ENCODE results near the gene KLHL5. TPM values are rescaled to one million over a fixed set of nuclear protein-coding genes. Genes with fewer than 3 reads are reported as not detected.

KLHL5 gene
- total RNA-seq, 2 experiments from 2014 or later = 21.6 to 26.2 TPM

DNA sequence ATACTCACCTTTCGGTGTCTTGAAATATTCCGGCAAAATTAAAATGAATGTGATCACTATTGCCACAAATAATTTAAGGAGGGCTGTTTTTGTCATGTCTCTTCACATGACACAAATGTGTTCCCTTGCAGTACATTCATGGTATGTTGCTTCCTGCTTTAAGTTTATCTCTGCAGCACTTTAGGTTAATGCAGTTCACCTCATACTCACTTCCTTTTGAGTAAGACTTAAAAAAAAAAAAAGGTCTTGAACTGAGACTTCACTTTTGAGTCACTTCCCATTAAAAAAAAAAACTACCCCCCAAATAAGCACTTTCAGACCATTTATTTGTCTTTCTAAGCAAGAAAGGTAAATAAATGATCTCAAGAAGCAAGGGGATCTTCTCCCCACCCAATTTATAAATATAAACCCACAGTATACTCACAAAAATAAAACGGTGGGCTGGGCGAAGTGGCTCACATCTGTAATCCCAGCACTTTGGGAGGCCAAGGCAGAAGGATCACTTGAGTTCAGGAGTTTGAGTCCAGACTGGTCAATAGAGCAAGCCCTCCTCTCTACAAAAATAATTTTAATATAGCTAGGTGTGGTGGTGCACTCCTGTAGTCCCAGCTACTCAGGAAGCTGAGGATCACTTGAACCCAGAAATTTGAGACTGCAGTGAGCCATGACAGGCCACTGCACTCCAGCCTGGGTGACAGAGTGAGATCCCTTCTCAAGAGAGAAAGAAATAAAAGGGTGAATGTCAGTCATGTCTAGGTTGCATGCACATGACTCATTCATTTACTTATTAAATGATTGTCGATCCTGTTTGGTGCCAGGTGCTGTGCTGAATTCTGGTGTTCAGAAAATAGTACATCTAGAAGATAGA, 29.6 kb upstream of the KLHL5 start, which contains the start of gene TMEM156:
Gene TMEM156 (minus strand): TSS at position 192 of the 868 bp plus-strand sequence. CDS start 96 bp downstream, at position 96.
- H3K9me3 Mint-ChIP-seq (ENCODE audit: low read depth) = no peaks in the 10 kb centered on the region
- H3K27ac Mint-ChIP-seq = peak within 1 kb of the TSS; percentile 88
- no peaks in the 10 kb centered on the region for H3K27me3 Mint-ChIP-seq
- CTCF ChIA-PET = interaction anchor here (0.7 to 3.7 kb wide), 3 partner anchors 14 to 84 kb away, joined by 3 to 23 read pairs (median 3); no protein-coding TSS in a partner anchor
- H3K4me1 Mint-ChIP-seq = peaks cover 39% of the 10 kb centered on the region
- H3K36me3 Mint-ChIP-seq = peaks cover 5% of the 10 kb centered on the region
- ATAC-seq = peak; percentile 89
- peak within 1 kb of the TSS; percentile 88 for H3K4me3 Mint-ChIP-seq
- DNase-seq = peak; percentile 62

DNA sequence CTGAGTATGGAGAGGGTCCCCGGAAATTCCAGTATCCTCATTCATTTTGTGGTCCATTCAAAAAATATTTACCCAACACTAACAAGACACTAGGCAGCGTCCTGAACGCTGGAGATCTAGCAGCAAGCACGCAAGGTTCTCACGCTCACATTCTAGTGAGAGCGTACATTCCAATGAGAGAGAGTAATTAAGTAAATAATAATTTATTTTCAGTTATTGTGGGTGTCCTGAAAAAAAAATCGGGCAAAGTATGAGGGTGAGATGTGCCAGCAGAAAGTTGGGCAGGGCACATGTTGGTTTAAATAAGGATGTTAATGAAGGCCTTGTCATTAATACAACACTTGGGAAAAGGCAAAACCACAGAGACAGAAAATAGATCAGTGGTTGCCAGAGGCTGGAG, 25.9 kb upstream of the KLHL5 start:
- DNase-seq (no peak), ATAC-seq (no peak)
- Mint-ChIP-seq H3K27me3 (no peaks in the 10 kb centered on the region), H3K36me3 (no peaks in the 10 kb centered on the region), H3K9me3 (ENCODE audit: low read depth) (no peaks in the 10 kb centered on the region), H3K4me3 (no peak overlapping the region), H3K4me1 (peaks cover 27% of the 10 kb centered on the region), H3K27ac (no peak overlapping the region)
- CTCF ChIA-PET = interaction anchor here (2.0 kb wide), 1 partner anchor 9 kb away, joined by 5 read pairs; no protein-coding TSS in a partner anchor

DNA sequence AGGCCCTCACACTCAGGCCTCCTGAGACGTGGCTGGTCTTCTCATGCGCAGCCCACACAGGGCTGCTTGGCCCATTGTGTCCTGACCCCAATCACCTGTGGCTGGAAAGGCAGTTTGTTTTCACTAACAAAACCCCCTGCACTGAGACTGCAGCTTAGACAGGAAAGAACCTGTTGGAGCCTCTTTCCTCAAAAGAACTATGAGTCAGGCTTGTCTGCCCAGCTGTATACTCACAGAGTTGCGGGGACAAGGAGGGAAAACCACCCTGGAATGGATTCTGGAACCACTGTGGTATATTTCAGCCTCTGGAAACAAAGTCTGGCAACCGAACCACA, 24.6 kb upstream of the KLHL5 start:
- Mint-ChIP-seq H3K4me3 (no peak overlapping the region), H3K27me3 (no peaks in the 10 kb centered on the region), H3K4me1 (peaks cover 27% of the 10 kb centered on the region), H3K27ac (no peak overlapping the region), H3K36me3 (no peaks in the 10 kb centered on the region), H3K9me3 (ENCODE audit: low read depth) (no peaks in the 10 kb centered on the region)
- DNase-seq (no peak), ATAC-seq (no peak)
- CTCF ChIA-PET = interaction anchor here (1.2 kb wide), 1 partner anchor 11 kb away, joined by 3 read pairs; no protein-coding TSS in a partner anchor

DNA sequence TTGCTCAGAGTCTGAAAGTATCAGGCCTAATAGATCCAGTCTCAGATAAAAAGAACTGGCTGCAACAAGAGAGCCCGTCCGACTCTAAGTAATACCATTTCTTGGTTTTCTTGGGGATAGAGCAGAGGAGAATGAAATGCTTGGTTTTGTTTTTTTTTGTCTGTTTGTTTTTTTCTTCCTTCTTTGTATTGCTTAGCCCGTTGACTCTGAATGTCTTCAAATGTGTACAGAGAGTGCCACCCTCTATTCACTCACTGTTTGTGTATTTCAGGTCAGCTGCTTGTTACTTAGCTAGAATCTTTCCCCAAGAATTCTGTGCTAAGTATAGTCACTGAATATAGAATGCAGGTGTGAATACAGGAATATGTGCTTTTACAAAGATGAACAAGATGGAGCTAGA, 24.1 kb upstream of the KLHL5 start:
- no peak overlapping the region for H3K27ac Mint-ChIP-seq
- no peaks in the 10 kb centered on the region for H3K9me3 Mint-ChIP-seq (ENCODE audit: low read depth)
- ATAC-seq (no peak), DNase-seq (no peak)
- H3K27me3 Mint-ChIP-seq = no peaks in the 10 kb centered on the region
- CTCF ChIA-PET = interaction anchor here (0.8 to 1.2 kb wide), 2 partner anchors 10 to 51 kb away, joined by 3 read pairs; no protein-coding TSS in a partner anchor
- H3K4me1 Mint-ChIP-seq = peaks cover 24% of the 10 kb centered on the region
- H3K4me3 Mint-ChIP-seq = no peak overlapping the region
- no peaks in the 10 kb centered on the region for H3K36me3 Mint-ChIP-seq

DNA sequence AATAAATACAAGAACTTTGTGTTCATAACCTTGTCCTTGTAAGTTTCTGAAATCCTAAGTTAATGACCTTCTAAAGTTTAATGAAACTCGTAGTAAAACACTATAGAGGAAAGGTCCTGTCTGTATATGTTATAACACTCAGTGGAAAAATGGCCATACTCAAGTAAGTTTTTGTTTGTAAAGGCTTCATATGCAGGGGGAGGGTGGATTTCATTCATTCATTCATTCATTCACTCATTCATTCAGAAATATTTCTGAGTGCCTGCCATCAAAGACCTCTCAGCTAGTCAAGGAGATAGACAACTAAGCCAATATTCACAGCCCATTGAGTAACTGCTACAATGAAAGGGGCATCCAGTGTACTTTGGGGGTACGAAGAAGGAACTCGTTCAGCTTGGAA, 22.9 kb upstream of the KLHL5 start:
- Mint-ChIP-seq H3K9me3 (ENCODE audit: low read depth) (no peaks in the 10 kb centered on the region), H3K4me1 (peaks cover 27% of the 10 kb centered on the region), H3K4me3 (no peak overlapping the region), H3K27ac (no peak overlapping the region), H3K36me3 (no peaks in the 10 kb centered on the region), H3K27me3 (no peaks in the 10 kb centered on the region)
- CTCF ChIA-PET = no interaction called here
- ATAC-seq (no peak), DNase-seq (no peak)

DNA sequence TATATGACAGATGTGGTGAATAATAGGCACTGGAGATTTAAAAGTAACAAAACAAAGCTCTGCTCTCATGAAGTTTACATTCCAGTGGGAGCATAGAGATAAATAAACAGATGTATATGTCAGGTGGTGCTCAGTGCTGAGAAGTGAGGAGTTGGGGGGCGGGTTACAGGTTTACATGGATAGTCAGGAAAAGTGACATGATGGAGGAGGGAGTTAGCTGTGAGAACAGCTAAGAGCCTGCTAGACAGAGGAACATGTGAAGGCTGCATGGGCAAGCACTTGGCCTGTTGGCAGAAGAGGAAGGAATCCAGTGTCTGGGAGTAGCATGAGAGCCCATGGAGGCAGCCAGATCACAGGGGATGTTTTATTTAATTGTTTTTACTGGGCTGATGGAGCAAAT, 19.7 kb upstream of the KLHL5 start:
- Mint-ChIP-seq H3K4me1 (peaks cover 45% of the 10 kb centered on the region), H3K4me3 (no peak overlapping the region), H3K27ac (no peak overlapping the region), H3K9me3 (ENCODE audit: low read depth) (no peaks in the 10 kb centered on the region), H3K36me3 (peaks cover 5% of the 10 kb centered on the region), H3K27me3 (no peaks in the 10 kb centered on the region)
- ATAC-seq = no peak
- CTCF ChIA-PET = interaction anchor here (1.0 to 2.8 kb wide), 2 partner anchors 12 to 93 kb away, joined by 4 to 10 read pairs; no protein-coding TSS in a partner anchor
- DNase-seq = no peak

DNA sequence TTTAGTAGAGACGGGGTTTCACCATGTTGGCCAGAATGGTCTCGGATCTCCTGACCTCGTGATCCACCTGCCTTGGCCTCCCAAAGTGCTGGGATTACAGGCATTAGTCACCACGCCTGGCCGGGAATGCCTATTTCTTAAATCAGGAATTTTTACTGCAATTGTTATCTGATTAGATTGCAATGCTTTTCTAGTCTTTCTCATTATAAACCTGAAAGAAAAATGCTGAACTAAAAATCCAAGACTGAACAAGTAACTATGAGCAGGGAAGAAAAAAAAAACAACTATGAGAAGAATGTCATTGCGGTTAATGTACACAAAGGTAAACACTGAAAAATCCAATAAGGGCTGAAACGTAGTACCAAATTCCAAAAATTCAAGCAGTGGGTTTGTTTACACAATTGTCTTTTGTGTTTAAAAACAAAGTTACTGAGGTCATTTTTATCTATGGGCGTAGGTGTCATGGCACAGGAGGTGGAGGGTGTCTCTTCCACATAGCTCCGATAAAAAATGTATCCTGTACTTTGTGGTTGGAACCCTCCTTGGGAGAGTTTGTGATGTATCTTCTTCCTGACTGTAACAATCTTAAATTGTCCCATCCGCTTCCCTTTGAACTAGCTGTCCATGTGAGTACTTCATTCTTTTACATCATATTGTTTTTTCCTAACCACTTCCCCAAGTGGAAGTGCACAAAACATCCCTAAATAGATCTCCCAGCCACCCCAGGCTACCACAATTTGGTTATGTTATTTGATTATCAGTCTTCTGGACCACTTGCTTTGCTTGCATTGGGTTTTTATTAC, 18.8 kb upstream of the KLHL5 start:
- ATAC-seq (no peak), DNase-seq (no peak)
- peaks cover 6% of the 10 kb centered on the region for H3K36me3 Mint-ChIP-seq
- CTCF ChIA-PET = interaction anchor here (0.6 to 2.8 kb wide), 7 partner anchors 9 to 425 kb away, joined by 3 to 10 read pairs (median 4); no protein-coding TSS in a partner anchor
- peaks cover 46% of the 10 kb centered on the region for H3K4me1 Mint-ChIP-seq
- H3K27me3 Mint-ChIP-seq = no peaks in the 10 kb centered on the region
- H3K4me3 Mint-ChIP-seq = peak overlapping the region; percentile 78
- H3K9me3 Mint-ChIP-seq (ENCODE audit: low read depth) = no peaks in the 10 kb centered on the region
- peak overlapping the region; percentile 85 for H3K27ac Mint-ChIP-seq

DNA sequence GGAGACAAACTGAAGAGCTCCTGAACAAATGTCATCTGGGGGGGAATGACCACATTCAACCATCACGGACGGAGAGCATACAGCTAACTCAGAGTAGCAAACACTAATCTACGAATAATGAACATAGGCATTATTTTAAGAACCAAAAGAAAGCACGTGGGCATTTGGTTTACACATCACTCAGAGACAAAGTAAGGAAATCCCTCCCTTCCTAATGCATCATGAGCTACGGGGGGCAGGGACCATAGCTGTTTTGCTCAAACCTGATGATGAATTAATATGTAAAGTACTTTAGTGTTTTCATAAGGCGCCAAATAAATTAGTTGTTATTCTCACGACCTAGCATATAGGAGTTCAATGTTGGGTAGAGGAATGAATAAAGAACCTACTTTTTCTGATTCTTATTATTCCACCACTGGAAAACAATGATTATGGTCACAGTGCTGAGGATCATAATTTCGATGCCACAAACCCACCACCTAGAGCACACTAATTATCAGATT, 18.1 kb upstream of the KLHL5 start:
- ATAC-seq = no peak

DNA sequence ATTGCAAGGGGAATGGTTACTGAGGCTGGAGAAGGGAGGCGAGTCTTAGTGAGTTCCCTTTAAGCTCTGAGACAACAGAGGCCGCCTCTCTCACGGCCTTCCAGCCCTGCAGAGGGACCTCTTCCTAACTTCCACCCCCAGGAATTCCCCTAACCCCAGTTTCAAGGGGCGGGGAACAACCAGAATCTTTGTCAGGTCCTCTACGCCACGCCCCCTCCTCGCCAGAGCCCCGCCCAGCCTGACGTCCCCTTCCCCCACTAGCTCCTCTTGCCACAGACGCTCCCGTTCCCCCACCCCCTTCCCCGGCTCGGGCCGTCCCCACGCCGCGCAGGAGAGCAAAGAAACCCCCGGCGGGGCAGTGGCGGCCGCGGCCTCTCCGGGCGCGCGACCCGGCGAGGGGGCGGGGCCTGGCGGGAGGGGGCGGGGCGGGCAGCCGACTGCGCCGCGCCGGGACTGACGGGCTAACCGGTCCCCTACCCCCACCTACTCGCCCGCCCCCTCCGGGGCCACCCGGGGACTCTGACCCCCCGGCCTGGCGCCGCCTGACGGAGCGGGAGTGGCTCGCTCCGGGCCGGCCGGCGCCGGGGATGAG, 17.6 kb upstream of the KLHL5 start:
- Mint-ChIP-seq H3K27ac (peak overlapping the region; percentile 85), H3K36me3 (peaks cover 8% of the 10 kb centered on the region), H3K27me3 (no peaks in the 10 kb centered on the region), H3K4me3 (peak overlapping the region; percentile 78), H3K9me3 (ENCODE audit: low read depth) (no peaks in the 10 kb centered on the region), H3K4me1 (peaks cover 53% of the 10 kb centered on the region)
- DNase-seq (peak; percentile 95), ATAC-seq (peak; percentile 83)
- CTCF ChIA-PET = interaction anchor here (0.8 to 2.8 kb wide), 10 partner anchors 9 to 142 kb away, joined by 3 to 10 read pairs (median 4); no protein-coding TSS in a partner anchor

More for the DNA sequence above, 18.1 kb upstream of the KLHL5 start:
- H3K27ac Mint-ChIP-seq = peak overlapping the region; percentile 85
- no peaks in the 10 kb centered on the region for H3K9me3 Mint-ChIP-seq (ENCODE audit: low read depth)
- peaks cover 52% of the 10 kb centered on the region for H3K4me1 Mint-ChIP-seq
- CTCF ChIA-PET = interaction anchor here (0.6 to 2.8 kb wide), 8 partner anchors 9 to 425 kb away, joined by 3 to 10 read pairs (median 4); no protein-coding TSS in a partner anchor
- H3K36me3 Mint-ChIP-seq = peaks cover 7% of the 10 kb centered on the region
- H3K27me3 Mint-ChIP-seq = no peaks in the 10 kb centered on the region
- DNase-seq = no peak
- H3K4me3 Mint-ChIP-seq = peak overlapping the region; percentile 78

DNA sequence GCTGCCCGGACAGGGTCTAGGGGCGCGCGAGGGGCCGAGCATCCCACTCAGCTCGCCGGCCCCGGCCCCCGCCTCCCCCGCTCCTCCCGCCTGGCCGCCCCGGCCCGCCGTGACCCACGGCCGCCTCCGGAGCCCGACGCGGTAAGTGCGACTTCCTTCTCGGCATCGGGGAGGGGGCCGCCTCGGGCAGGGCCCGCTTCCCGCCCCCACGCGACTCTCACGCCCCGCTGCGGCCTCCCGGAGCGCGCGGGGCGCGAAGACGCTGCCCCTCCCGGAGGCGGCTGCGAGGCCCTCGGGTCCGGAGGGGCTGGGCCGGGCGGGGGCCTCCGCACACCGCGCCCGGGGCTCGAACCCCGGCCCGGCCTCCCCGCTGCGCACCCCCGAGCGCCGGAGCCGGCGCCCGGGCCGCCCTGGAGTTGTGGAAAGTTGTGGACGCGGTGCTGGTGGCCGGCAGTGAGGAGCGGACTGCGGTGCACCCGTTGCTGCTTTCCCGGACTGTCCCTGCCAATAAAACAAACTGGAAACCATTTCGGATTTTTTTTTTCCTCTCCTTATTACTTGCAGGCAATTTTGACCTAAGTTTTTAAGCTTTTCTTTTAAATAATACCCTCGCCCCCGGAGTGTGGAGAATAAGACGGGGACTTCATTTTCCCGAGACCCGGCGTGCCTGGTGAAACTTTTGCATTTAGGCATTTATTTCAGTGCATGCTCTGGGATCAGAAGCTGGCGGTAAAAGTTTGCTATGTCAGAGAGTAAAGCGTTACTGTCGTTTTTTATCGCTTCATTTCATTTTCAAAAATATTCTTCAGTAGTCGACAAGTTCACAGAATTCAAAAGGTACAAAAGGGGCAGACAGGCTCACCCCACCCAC, 16.8 kb upstream of the KLHL5 start:
- H3K27ac Mint-ChIP-seq = peak overlapping the region; percentile 94
- H3K36me3 Mint-ChIP-seq = peaks cover 8% of the 10 kb centered on the region
- ATAC-seq (peak; percentile 48), DNase-seq (no peak)
- H3K4me1 Mint-ChIP-seq = peaks cover 53% of the 10 kb centered on the region
- no peaks in the 10 kb centered on the region for H3K27me3 Mint-ChIP-seq
- CTCF ChIA-PET = interaction anchor here (1.0 to 3.1 kb wide), 7 partner anchors 10 to 142 kb away, joined by 3 to 23 read pairs (median 4); partner anchors contain the start of gene TMEM156
- no peaks in the 10 kb centered on the region for H3K9me3 Mint-ChIP-seq (ENCODE audit: low read depth)
- peak overlapping the region; percentile 87 for H3K4me3 Mint-ChIP-seq

DNA sequence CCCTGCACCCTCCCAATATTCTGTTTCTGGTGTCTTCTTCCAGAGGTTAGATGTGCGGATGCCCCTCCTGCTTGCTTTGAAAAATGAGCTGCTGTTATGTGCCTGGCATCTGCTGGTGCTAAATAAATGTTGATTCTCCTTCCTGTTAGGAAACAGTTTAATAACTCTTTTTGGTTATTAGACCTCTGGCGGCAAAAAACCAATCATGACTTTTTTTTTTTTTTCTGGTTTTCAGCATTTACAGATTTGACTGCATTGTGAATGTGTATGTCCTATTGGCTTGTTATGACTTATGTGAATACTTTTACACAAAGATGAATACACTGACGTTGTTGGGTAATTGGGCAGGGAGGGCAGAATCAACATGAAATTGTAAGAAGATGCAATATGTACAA, 16.2 kb upstream of the KLHL5 start:
- DNase-seq (no peak), ATAC-seq (no peak)
- peaks cover 54% of the 10 kb centered on the region for H3K4me1 Mint-ChIP-seq
- CTCF ChIA-PET = interaction anchor here (1.0 to 3.1 kb wide), 6 partner anchors 10 to 143 kb away, joined by 3 to 23 read pairs (median 5); partner anchors contain the start of gene TMEM156
- peak overlapping the region; percentile 87 for H3K4me3 Mint-ChIP-seq
- no peaks in the 10 kb centered on the region for H3K9me3 Mint-ChIP-seq (ENCODE audit: low read depth)
- peak overlapping the region; percentile 94 for H3K27ac Mint-ChIP-seq
- H3K27me3 Mint-ChIP-seq = no peaks in the 10 kb centered on the region
- peaks cover 9% of the 10 kb centered on the region for H3K36me3 Mint-ChIP-seq

DNA sequence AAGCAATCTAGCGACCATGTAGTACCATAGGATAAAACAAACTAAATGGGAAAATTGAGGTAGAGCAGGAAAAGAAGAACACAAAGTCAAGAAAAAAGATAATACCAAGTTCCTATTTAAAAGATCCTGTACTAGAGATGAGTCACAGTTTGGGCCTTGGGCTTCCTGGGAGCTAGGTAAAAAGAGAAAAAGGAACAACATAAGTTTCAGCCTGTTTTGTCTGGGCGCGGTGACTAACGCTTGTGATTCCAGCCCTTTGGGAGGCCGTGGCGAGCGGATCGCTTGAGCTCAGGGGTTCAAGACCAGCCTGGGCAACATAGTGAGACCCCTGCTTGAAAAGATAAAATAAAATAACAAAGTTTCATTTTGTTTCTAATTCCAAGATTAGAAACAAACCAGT, 15.8 kb upstream of the KLHL5 start:
- Mint-ChIP-seq H3K27ac (peak overlapping the region; percentile 94), H3K4me3 (peak overlapping the region; percentile 87), H3K9me3 (ENCODE audit: low read depth) (no peaks in the 10 kb centered on the region), H3K27me3 (no peaks in the 10 kb centered on the region), H3K36me3 (peaks cover 10% of the 10 kb centered on the region), H3K4me1 (peaks cover 55% of the 10 kb centered on the region)
- DNase-seq (no peak), ATAC-seq (no peak)
- CTCF ChIA-PET = interaction anchor here (1.4 to 3.1 kb wide), 3 partner anchors 15 to 143 kb away, joined by 4 to 23 read pairs (median 6); partner anchors contain the start of gene TMEM156
